Subcutaneous adipose tissue (tissue), 4 donors: Measurements from ENCODE around the gene PEPD. TPM values are rescaled to one million over a fixed set of nuclear protein-coding genes. Genes with fewer than 3 reads are reported as not detected.

Experiments
- CTCF ChIP-seq: fragments of 450-650 bp; IDR thresholded peaks from one replicate; pipeline ENCODE4 v1.5.1; 2016; ENCODE audit warnings: low read depth, mild to moderate bottlenecking, control low read depth, antibody characterized with exemption, moderate library complexity
- total RNA-seq, 4 donors: library from RNA; depleted of rRNA; stranded (reverse); fragments of >200 nt; gene quantifications; one replicate each; pipeline ENCODE4 v1.1.0, GENCODE V29; 2016

PEPD gene
- total RNA-seq, 4 donors from 2014 or later = 71.3 to 110 (median 92.6) TPM

DNA sequence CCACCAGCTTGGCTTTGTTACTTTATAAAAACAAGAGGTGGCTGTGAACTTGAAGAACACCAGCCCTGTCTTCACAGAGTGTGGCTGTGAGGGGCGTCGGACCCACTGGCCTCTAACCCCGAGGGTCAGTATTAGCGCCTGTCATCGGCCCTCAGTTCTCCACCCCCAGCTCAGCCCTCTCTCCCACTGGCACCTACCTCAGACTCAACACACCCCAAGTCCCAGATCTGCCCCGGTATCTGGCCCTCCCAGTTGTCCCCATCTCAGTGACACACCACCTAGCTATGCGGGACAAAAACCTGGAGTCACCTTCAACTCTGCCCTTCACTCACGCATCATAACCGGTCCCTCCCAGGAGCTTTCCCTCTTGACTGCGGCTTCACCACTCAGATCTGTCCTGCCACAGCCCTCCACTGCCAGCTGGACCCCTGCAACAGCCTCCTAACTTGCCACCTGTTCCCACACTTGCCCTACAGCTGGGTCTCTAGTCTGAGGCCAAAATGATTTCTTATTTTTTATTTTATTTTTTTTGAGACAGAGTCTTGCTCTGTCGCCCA lies 45.4 kb downstream of the PEPD start:
- TF ChIP-seq CTCF = no peak

DNA sequence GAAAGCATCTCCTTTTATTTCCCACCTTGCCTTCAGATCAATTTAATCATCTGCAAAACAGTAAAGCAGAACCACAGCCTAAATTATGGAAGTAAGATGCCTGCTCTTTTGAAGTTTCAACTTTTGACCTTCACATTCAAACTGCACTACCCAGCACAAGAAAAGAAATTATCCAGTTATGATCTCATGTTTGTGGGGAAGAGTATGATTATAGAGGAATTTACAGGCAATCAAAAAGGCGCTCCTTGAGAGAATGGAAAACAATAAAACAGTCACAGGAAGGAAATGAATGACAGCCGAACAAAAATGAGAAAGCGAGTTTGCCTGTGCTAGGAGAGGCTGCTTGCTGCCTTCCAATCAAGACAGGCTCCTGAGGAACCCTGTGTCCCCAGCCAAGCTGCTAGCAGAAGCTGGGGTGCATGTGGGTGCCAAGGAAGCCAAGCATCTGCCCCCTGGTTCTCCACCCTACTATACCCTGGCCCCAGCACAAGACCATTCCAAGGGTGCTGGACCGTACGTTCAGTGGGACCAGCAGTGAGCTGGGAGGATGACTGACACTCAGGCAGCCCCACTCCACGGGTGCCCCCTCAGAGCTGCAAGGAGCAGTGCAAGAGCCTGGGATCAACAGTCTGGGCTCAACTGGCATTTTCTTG lies 47.8 kb downstream of the PEPD start:
- TF ChIP-seq CTCF = no peak

GRCh38 chr19:33472691-33473652 lies 48.6 kb downstream of the PEPD start:
- no peak for TF ChIP-seq CTCF

GRCh38 chr19:33472226-33472625 lies 49.4 kb downstream of the PEPD start:
- no peak for TF ChIP-seq CTCF

DNA sequence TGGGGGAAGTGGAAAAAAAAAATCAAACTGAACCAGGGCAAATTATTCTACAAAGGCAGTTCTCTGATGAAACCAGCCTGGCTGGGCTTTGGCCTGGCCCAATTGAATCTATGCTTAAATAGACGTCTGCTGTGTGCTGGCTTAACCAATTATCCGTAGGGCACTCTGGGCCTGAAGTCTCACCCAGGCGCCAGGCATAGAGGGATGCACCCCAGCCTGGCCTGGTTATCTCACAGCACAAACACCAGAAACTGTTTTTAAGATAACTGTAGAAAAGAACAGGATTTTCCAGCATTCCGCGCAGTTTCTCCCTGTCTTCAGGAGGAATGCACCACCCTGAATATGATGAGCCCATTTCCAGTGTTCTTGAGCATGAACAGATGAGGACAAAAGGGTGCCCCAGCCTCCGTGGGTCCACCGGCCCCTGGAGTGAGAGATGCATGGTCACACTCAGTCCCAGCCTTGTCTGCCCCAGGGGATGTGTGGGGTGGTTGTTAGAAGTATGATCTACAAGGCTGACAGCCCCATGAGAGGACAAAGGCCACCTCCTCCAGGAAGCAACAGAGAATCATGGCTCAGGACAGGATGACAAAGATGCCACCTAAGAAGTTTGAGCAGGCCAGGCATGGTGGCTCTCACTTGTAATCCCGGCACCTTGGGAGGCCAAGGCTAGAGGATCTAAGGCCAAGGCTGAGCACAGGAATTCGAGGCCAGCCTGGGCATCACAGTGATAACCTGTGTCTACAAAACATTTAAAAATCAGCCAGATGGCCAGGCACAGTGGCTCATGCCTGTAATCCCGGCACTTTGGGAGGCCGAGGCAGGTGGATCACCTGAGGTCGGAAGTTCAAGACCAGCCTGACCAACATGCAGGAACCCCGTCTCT lies 50.2 kb downstream of the PEPD start:
- TF ChIP-seq CTCF = no peak

DNA sequence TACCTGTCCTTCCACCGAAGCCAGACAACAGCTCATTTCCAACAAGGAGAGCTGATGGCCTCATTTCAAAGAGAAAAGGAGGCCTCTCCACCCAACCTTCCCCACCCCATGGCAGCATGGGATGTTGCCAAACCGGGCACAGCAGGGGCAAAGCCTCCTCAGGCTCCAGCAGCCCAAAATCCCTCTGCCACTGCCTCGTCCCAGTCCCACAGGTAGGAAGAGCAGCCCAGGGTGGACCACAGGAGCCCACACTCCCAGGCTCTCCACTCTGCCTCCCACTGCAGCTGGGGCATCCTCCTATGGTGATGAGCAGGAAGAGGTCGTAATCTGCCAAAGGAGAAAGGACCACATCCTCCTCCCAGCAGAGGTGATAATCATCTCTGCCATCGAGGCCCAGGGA lies 50.9 kb downstream of the PEPD start:
- no peak for TF ChIP-seq CTCF
